NCI-H345 treated with DMSO at 0.1 percent for 48 hours (cell line): Measurements from ENCODE around the gene VRK2.
"Not testable (repeated sequence)": the region's sequence is repeated elsewhere in the genome, so short reads cannot be mapped to it uniquely, and the experiment has no call there.

ENCODE experiments used
- DNase-seq: peaks from one replicate; lab custom pipeline; 2025; ENCODE audit not compliant: unreplicated experiment; lab: John Stamatoyannopoulos, UW

VRK2 gene

GRCh38 chr2:58052978-58053377, 6.4 kb downstream of the VRK2 start:
- DNase-seq, result no peak

GRCh38 chr2:58054264-58054663, 7.7 kb downstream of the VRK2 start:
- DNase-seq, result no peak

GRCh38 chr2:58055033-58055786, 8.6 kb downstream of the VRK2 start:
- DNase-seq, result no peak

GRCh38 chr2:58056192-58056916, 9.7 kb downstream of the VRK2 start:
- no peak for DNase-seq

GRCh38 chr2:58057707-58058530, 11.3 kb downstream of the VRK2 start:
- DNase-seq, result no peak

- DNase-seq, result no peak
Observed at GRCh38 chr2:58063641-58064040, 17.0 kb downstream of the VRK2 start.

- DNase-seq, result no peak
Observed at GRCh38 chr2:58064086-58064485, 17.5 kb downstream of the VRK2 start.

GRCh38 chr2:58065248-58065647, 18.6 kb downstream of the VRK2 start:
- no peak for DNase-seq

GRCh38 chr2:58067001-58067400, 20.4 kb downstream of the VRK2 start:
- DNase-seq, result no peak

GRCh38 chr2:58070765-58071164, 24.2 kb downstream of the VRK2 start:
- DNase-seq, result no peak

- no peak for DNase-seq
Observed at GRCh38 chr2:58072102-58072501, 25.5 kb downstream of the VRK2 start.

- DNase-seq, result no peak
Observed at GRCh38 chr2:58073008-58073407, 26.4 kb downstream of the VRK2 start.

GRCh38 chr2:58073751-58074150, 27.1 kb downstream of the VRK2 start:
- no peak for DNase-seq

- no peak for DNase-seq
Observed at GRCh38 chr2:58081000-58081399, 34.4 kb downstream of the VRK2 start.

GRCh38 chr2:58089081-58089480, 42.5 kb downstream of the VRK2 start:
- DNase-seq, result no peak

- not testable (repeated sequence) for DNase-seq
Observed at GRCh38 chr2:58092772-58093171, 46.2 kb downstream of the VRK2 start.

GRCh38 chr2:58097025-58097424, 50.4 kb downstream of the VRK2 start:
- no peak for DNase-seq

- no peak for DNase-seq
Observed at GRCh38 chr2:58098254-58099095, 51.9 kb downstream of the VRK2 start.

- no peak for DNase-seq
Observed at GRCh38 chr2:58099096-58099769, 52.6 kb downstream of the VRK2 start.

GRCh38 chr2:58101500-58101899, 54.9 kb downstream of the VRK2 start:
- DNase-seq, result no peak
